GM18870 (cell line): ENCODE results near the gene FGF12.

Source experiments
- ATAC-seq: cut with Tn5 transposase; IDR thresholded peaks from one replicate; pipeline ENCODE4 v1.9.1; 2021; ENCODE audit warnings: moderate library complexity; ENCODE audit not compliant: unreplicated experiment

The FGF12 gene

GRCh38 chr3:192687488-192688152, 39.7 kb downstream of the FGF12 start:
- ATAC-seq = no peak

- no peak for ATAC-seq
Measured at GRCh38 chr3:192685801-192686200, 41.5 kb downstream of the FGF12 start.

- ATAC-seq = no peak
Measured at GRCh38 chr3:192684151-192684550, 43.2 kb downstream of the FGF12 start.

GRCh38 chr3:192675958-192676649, 51.2 kb downstream of the FGF12 start:
- peak; percentile 94 for ATAC-seq

GRCh38 chr3:192655628-192656027, 71.7 kb downstream of the FGF12 start:
- no peak for ATAC-seq

- no peak for ATAC-seq
Measured at GRCh38 chr3:192655040-192655439, 72.3 kb downstream of the FGF12 start.

- no peak for ATAC-seq
Measured at GRCh38 chr3:192653862-192654261, 73.5 kb downstream of the FGF12 start.

GRCh38 chr3:192652727-192653126, 74.6 kb downstream of the FGF12 start:
- no peak for ATAC-seq

GRCh38 chr3:192651836-192652512, 75.4 kb downstream of the FGF12 start:
- no peak for ATAC-seq

- no peak for ATAC-seq
Measured at GRCh38 chr3:192645437-192645836, 81.9 kb downstream of the FGF12 start.

GRCh38 chr3:192642651-192643050, 84.7 kb downstream of the FGF12 start:
- ATAC-seq = no peak

GRCh38 chr3:192641919-192642318, 85.4 kb downstream of the FGF12 start:
- ATAC-seq = no peak

- no peak for ATAC-seq
Measured at GRCh38 chr3:192639987-192640386, 87.4 kb downstream of the FGF12 start.

GRCh38 chr3:192637803-192638202, 89.5 kb downstream of the FGF12 start:
- no peak for ATAC-seq

- no peak for ATAC-seq
Measured at GRCh38 chr3:192636517-192637444, 90.6 kb downstream of the FGF12 start.

GRCh38 chr3:192629429-192629828, 97.9 kb downstream of the FGF12 start:
- ATAC-seq = no peak

- no peak for ATAC-seq
Measured at GRCh38 chr3:192621909-192622308, 105.4 kb downstream of the FGF12 start.

GRCh38 chr3:192620275-192620674, 107.1 kb downstream of the FGF12 start:
- no peak for ATAC-seq

- ATAC-seq = no peak
Measured at GRCh38 chr3:192611411-192611810, 115.9 kb downstream of the FGF12 start.

GRCh38 chr3:192608726-192609600, 118.4 kb downstream of the FGF12 start:
- no peak for ATAC-seq
